Breast epithelium (tissue), 4 donors: ENCODE data around the gene SGPL1. TPM values are rescaled to one million over a fixed set of nuclear protein-coding genes. Genes with fewer than 3 reads are reported as not detected.
A peak's percentile ranks its signal among the peaks of the same experiment; 100 is the strongest.

Experiments
- DNase-seq, 2 donors: peaks; one replicate each; pipeline ENCODE4 v3.0.0-alpha.2; 2019; ENCODE audit warnings: low spot score in 2 of 2
- H3K27ac ChIP-seq, 2 donors: fragments of 200-600 bp; sonication (generic) in 1 of 2; one replicate each; pipeline ENCODE4 v1.5.1; 2016 to 2019; ENCODE audit warnings: mild to moderate bottlenecking in 1 of 2
- H3K27me3 ChIP-seq, 2 donors: fragments of 200-600 bp; sonication (generic) in 1 of 2; one replicate each; pipeline versions ENCODE4 v1.5.1 to v1.6.0; 2017 to 2019; ENCODE audit warnings: control low read depth in 1 of 2, mild to moderate bottlenecking in 1 of 2
- H3K36me3 ChIP-seq: fragments of 200-600 bp; one replicate; pipeline ENCODE4 v1.5.1; 2019
- H3K4me1 ChIP-seq, 2 donors: fragments of 200-600 bp; sonication (generic); one replicate each; pipeline ENCODE4 v1.5.1; 2016 to 2019; ENCODE audit warnings: control low read depth in 1 of 2
- H3K4me3 ChIP-seq, 3 donors: fragments of 200-600 bp; sonication (generic); 1 replicate in 2 of 3; 2 replicates in 1 of 3; pipeline ENCODE4 v1.5.1; 2016 to 2019; ENCODE audit warnings: mild to moderate bottlenecking in 3 of 3, moderate library complexity in 2 of 3
- H3K9me3 ChIP-seq, 2 donors: fragments of 200-600 bp; sonication (generic) in 1 of 2; one replicate each; pipeline ENCODE4 v1.5.1; 2016 to 2019; ENCODE audit warnings: control low read depth in 1 of 2
- CTCF ChIP-seq, 3 donors: fragments of 450-650 bp; IDR thresholded peaks; one replicate each; pipeline ENCODE4 v1.5.1; 2016 to 2017; ENCODE audit warnings: antibody characterized with exemption in 3 of 3, mild to moderate bottlenecking in 3 of 3, moderate library complexity in 3 of 3
- POLR2A ChIP-seq: fragments of 450-650 bp; IDR thresholded peaks from one replicate; pipeline ENCODE4 v1.6.1; 2016; ENCODE audit warnings: antibody characterized with exemption, mild to moderate bottlenecking, moderate library complexity
- POLR2AphosphoS5 ChIP-seq, 3 donors: sonication (generic); formaldehyde crosslinking; IDR thresholded peaks; one replicate each; pipeline ENCODE4 v1.6.1; 2017; ENCODE audit warnings: antibody characterized with exemption in 3 of 3
- intact Hi-C: fragments of 100-400 bp; cut with DNase I; formaldehyde crosslinking; loops from one replicate; pipeline ENCODE4 v1.15.1; 2023; ENCODE audit warnings: low total_unique reads
- total RNA-seq, 3 donors: library from RNA; depleted of rRNA; stranded (reverse); fragments of >200 nt; gene quantifications; one replicate each; pipeline ENCODE4 v1.1.0, GENCODE V29; 2016

The SGPL1 gene
- total RNA-seq, 3 donors from 2014 or later, result 31.0 to 52.2 (median 36.4) TPM

DNA sequence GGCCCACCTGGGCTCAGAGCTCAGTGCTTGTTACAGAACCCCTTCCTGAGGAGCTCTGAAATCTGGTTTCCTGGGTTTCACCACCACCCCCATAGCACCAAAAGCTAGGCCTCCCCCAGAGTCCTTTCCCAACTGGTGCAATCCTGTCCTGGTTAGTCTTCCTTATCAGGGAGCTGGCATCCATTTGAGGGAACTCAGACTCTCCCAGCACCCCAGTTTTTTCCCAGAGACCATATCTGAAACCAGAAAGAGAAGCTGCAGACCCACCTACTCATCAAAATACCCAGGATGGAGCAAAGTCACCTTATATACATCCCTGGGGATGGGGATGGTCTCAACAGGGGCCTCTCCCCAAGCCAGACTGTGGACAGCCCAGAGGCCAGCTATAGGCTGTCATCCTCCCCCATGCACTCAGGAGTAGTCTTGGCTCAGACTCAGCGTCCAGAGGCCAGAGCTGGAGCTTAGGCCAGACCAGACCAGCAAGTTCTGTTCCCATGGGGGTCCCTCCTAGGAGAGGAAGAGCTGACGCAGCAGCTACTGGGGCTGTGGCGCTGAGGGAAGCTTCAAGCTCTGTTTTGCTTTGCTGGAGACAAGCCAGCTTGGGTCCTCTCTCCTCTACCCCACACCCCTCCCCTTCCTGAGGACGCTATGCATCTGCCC is 33.5 kb upstream of the SGPL1 start:
- no peaks in the 10 kb centered on the region for H3K36me3 ChIP-seq
- H3K4me3 ChIP-seq, result no peak overlapping the region
- H3K27me3 ChIP-seq, result peaks cover 0 to 4% of the 10 kb centered on the region in 2 donors
- no peaks in the 10 kb centered on the region for H3K9me3 ChIP-seq
- DNase-seq, result peak in 1 of 2 donors; percentile 11
- intact Hi-C loops, result loop anchor here (5.0 kb wide), 1 partner anchor 965 kb away; no protein-coding TSS in a partner anchor
- H3K4me1 ChIP-seq, result no peaks in the 10 kb centered on the region
- H3K27ac ChIP-seq, result no peak overlapping the region
- TF ChIP-seq POLR2AphosphoS5 (IDR thresholded peaks at IDR 0.05) (no peak), POLR2A (no peak), CTCF (IDR thresholded peaks at IDR 0.05) (no peak)

- DNase-seq, result no peak
- no peak overlapping the region for H3K27ac ChIP-seq
- intact Hi-C loops, result loop anchor here (5.0 kb wide), 1 partner anchor 966 kb away; no protein-coding TSS in a partner anchor
- H3K9me3 ChIP-seq, result no peaks in the 10 kb centered on the region
- no peak overlapping the region for H3K4me3 ChIP-seq
- no peaks in the 10 kb centered on the region for H3K4me1 ChIP-seq
- no peaks in the 10 kb centered on the region for H3K36me3 ChIP-seq
- no peak for TF ChIP-seq POLR2A
- TF ChIP-seq POLR2AphosphoS5 (IDR thresholded peaks at IDR 0.05), result no peak
- TF ChIP-seq CTCF (IDR thresholded peaks at IDR 0.05), result no peak
- H3K27me3 ChIP-seq, result peaks cover 0 to 4% of the 10 kb centered on the region in 2 donors
These were observed 32.7 kb upstream of the SGPL1 start for GRCh38 chr10:70782746-70783680.

GRCh38 chr10:70784016-70784415 is 31.7 kb upstream of the SGPL1 start:
- intact Hi-C loops, result loop anchor here (5.0 kb wide), 1 partner anchor 967 kb away; no protein-coding TSS in a partner anchor
- no peak for DNase-seq
- Histone ChIP-seq H3K9me3 (no peaks in the 10 kb centered on the region), H3K36me3 (no peaks in the 10 kb centered on the region), H3K27me3 (peaks cover 0 to 4% of the 10 kb centered on the region in 2 donors), H3K27ac (no peak overlapping the region), H3K4me1 (no peaks in the 10 kb centered on the region), H3K4me3 (no peak overlapping the region)
- no peak for TF ChIP-seq POLR2A

- no peak for DNase-seq
- TF ChIP-seq CTCF (IDR thresholded peaks at IDR 0.05) (no peak), POLR2A (no peak), POLR2AphosphoS5 (IDR thresholded peaks at IDR 0.05) (no peak)
- Histone ChIP-seq H3K36me3 (no peaks in the 10 kb centered on the region), H3K9me3 (no peaks in the 10 kb centered on the region), H3K4me1 (no peaks in the 10 kb centered on the region), H3K27ac (no peak overlapping the region), H3K27me3 (peaks cover 0 to 4% of the 10 kb centered on the region in 2 donors), H3K4me3 (no peak overlapping the region)
- intact Hi-C loops, result loop anchor here (5.0 kb wide), 1 partner anchor 967 kb away; no protein-coding TSS in a partner anchor
These were observed 31.3 kb upstream of the SGPL1 start for GRCh38 chr10:70784471-70784870.

DNA sequence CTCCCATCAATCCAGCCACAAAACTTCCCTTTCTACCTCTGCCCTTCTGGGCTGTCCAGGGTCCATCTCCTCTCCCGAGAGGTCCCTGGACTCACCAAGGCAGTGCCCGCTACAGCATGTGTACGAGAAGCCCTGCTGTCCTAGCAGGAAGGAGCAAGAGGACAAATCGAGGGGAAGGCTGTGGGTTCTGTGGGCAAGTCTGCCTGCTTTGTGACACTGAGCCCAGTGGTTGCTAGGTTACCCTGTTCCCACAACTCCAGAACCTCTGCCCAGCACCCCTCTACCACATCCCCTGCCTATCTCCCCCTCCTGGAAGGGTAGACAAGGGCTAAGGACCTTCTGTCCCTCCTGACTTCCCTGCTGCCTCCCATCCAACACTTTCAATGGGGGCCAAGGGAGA is 30.6 kb upstream of the SGPL1 start, which contains the start of gene TBATA:
TSS of gene TBATA (minus strand) at position 188 of the 400 bp plus-strand sequence. CDS start 1,998 bp downstream, outside the sequence.
- no peak for TF ChIP-seq POLR2AphosphoS5 (IDR thresholded peaks at IDR 0.05)
- no peak for TF ChIP-seq CTCF (IDR thresholded peaks at IDR 0.05)
- no peak for TF ChIP-seq POLR2A
- intact Hi-C loops, result no loop called here

More for the DNA sequence above, 30.6 kb upstream of the SGPL1 start, which contains the start of gene TBATA:
- no peak within 1 kb of the TSS for H3K4me3 ChIP-seq
- no peaks in the 10 kb centered on the region for H3K36me3 ChIP-seq
- no peaks in the 10 kb centered on the region for H3K9me3 ChIP-seq
- no peak within 1 kb of the TSS for H3K27ac ChIP-seq
- DNase-seq, result no peak
- no peaks in the 10 kb centered on the region for H3K4me1 ChIP-seq
- H3K27me3 ChIP-seq, result peaks cover 0 to 4% of the 10 kb centered on the region in 2 donors
